ENCODE data around the gene HSF4.

The HSF4 gene

GRCh38 chr16:67150833-67151396 lies 13.6 kb upstream of the HSF4 start, which contains the start of gene B3GNT9:
B3GNT9 (minus strand) TSS chr16:67150998; CDS start chr16:67150485, 513 bp downstream.
- DNase-seq: peak; percentile 70 to 81

- no peak for DNase-seq
These were observed 13.0 kb upstream of the HSF4 start for GRCh38 chr16:67151431-67152097.

DNA sequence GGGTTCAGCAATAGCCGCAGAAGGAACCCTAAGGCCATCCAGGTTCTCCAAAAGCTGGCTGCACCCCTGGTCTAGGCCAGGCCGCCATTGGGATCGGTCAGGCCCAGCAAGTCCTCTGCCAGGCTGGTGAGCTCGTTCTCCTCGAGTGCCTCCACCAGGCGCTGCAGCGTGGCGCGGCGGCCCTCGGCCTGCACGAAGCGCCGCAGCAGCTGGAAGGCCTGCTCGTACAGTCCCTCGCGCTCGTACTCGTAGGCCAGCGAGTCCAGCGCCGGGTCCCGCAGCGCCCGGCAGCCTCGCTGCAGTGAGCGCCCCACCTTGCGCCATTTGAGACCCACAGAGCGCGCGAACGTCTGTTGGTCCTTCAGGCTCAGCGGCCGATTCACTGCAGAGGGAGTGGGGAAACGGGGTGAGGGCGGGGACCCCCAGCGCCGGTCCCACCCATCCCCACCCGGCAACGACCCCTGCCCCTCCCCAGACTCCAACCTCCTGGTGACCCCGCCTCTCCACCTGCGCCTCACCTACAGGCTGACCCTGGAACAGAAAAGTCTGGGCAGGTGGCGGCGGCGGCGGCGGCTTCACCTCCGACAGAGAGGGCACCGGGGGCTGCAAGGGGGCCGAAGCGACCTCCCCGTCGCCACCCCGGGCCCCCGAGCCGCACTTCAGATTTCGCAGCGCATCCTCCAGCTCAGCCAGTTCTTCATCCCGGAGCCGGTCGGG lies 9.8 kb upstream of the HSF4 start:
- no peak for DNase-seq

- DNase-seq: peak; percentile 45 to 74
These were observed 9.0 kb upstream of the HSF4 start for GRCh38 chr16:67155295-67156142.

DNA sequence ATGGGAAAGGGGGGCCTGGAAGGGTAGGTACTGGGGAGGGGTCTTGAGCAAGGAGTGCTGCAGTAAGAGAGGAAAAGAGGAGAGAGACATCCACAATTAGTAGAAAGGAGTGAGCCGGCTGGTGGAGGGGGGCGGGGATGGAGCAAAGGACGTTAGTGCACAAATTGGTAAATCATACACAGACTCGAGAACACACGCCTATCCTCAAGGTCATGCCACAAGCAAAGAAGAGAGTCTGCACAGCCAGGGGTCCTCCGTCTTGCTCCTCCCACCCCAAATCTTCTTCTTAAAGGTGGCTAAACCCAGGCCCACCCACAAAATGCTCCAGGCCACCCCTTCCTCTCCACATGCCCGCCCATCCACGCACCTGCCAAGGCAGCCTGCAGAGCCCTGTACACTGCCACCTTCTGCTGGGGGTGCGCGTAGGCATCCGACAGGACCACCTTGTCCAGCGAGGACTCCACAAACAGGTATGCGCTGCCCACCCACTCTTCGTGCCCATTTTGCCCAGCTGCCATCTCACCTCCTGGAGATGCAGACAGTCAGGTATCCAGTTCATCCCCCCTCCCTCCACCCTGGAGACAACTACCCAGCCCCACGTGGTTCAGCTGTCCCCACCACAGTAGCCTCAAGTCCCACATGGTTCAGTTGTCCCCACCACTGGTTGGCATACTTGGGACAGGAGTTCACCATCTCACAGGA lies 8.3 kb upstream of the HSF4 start:
- DNase-seq: no peak

GRCh38 chr16:67157106-67157748 lies 7.3 kb upstream of the HSF4 start:
- no peak for DNase-seq

DNA sequence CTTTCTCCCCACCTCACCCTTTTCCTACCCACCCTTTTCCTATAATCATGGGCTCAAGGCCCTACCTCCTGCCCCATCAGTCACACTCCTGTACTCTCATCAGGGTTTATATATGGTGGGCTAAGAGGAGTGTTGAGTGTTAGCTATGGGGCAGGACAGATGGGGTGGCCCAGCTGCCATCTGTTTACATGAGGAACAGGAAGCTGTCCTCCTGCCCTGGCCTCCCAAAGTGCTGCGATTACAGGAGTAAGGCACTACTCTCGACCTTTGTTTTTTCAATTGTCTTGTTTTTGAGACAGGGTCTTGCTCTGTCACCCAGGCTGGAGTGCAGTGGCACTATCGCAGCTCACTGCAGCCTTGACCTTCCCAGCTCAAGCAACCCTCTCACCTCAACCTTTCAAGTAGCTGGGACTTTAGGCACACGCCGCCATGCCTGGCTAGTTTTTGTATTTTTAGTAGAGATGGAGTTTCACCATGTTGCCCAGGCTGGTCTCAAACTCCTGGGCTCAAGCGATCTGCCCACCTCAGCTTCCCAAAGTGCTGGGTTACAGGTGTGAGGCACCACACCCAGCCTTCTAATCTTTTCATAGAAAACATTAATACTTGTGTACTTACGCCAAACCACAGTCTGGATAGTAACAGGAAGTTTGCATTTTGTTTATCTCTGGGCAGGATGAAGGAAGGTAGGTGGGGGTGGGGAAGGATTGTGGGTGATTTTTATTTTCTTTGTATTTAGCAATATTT lies 6.5 kb upstream of the HSF4 start:
- no peak for DNase-seq

DNA sequence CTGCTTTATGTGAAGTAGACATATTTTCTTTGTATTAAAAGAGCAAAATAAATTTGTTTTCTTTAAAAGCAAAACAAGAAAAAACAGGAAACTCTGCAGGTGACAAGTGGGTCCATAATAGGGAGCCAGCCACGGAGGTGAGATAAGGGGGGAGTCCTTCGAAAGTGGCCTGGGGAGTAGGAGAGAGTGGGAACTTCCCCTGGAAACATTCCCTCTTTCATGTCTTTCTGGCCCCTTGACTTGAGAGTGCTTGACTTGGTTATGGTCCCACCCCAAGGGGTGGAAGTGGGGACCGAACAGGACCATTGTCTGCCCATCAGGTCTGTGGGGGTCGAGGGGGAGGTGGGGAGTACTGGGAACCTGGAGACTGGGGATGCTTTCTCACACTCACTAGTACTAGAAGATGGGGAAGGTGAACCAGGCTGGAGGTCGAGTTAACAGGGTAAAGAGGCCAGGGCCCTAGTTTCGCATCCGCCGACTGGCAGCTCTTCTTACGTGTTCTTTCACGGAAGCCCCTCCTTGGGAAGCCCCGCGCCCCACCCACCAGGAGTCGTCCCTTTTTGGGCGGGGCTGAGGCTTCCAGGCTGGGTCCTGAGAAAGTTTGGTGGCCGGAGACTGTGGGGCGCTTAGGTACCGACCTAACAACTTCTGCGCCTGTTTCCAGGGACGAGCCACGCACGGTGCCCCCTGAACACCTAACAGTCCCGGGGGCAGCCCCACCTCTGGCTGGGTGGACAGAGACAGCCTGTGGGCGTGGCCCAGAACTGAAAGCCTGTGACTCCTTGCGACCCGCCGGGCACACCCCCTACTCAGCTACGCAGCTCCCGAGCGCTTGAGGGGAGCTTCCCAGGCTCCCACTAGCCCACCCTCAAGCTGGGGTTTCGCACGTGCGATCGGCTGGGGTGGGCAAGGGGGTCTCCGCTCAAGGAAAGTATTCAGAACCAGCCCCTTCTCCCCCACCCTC lies 5.6 kb upstream of the HSF4 start:
- DNase-seq: no peak

GRCh38 chr16:67161595-67162058 lies 2.9 kb upstream of the HSF4 start:
- no peak for DNase-seq

GRCh38 chr16:67162506-67163163 lies 1.9 kb upstream of the HSF4 start:
- DNase-seq: no peak

- DNase-seq: peak; percentile 56 to 62
These were observed 1.2 kb upstream of the HSF4 start for GRCh38 chr16:67163164-67163998.

GRCh38 chr16:67163999-67164558 lies 466 bp upstream of the HSF4 start:
- DNase-seq: peak in 1 of 2 donors; percentile 62

GRCh38 chr16:67165121-67166078 lies 855 bp downstream of the HSF4 start:
- DNase-seq: no peak

DNA sequence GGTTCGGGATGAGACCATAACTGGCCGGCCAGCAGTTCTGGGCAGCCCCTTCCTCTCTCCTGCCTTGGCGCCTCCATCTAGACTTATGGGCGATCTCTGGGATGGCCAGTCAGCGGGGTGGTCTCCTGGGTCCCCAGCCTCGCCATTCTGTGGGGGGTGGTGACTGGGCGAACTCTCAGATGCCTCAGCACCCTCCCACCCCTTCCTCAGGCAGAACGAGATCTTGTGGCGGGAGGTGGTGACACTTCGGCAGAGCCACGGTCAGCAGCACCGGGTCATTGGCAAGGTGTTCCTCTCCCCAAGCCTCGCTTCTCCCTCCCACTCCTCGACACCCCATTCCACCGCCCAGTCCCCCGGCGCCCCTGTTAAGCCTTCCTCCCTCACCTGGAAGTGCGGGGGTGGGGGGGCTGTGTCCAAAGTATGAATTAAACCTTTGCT lies 1.6 kb downstream of the HSF4 start:
- no peak for DNase-seq

DNA sequence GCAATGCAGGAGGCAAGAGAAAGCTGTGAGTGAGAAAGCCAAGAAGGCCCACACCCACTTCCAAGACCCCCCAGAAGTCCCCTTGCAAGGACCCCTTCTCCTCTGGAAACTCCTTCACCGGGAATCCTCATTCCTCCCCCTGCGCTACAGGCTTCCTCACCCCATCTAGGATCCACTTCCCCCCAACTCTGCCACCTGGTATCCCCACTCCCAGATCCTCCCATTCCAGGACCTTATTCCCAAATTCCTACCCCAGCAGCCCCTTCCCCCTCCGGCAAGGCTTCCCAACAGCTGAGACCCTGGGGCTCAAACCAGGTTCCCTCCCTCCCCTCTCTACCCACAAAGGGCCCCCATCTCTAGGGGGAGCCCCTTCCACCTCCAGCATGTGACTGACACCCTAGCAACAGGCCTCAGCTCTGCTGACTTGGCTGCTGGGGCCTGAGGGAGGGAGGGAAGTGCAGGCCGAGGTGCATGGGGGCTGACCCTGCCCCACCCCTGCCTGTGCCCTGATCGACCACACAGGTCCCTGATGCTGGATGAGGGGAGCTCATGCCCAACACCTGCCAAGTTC lies 2.1 kb downstream of the HSF4 start:
- DNase-seq: no peak

GRCh38 chr16:67167588-67167987 lies 3.0 kb downstream of the HSF4 start:
- DNase-seq: no peak

Data from hippocampal formation (tissue), 2 donors.